Gastroesophageal sphincter (tissue), 4 donors: ENCODE measurements around the gene FOXN1. TPM values are rescaled to one million over a fixed set of nuclear protein-coding genes. Genes with fewer than 3 reads are reported as not detected.
A peak's percentile ranks its signal among the peaks of the same experiment; 100 is the strongest.

ENCODE experiments used
- ATAC-seq: fragments of 150-250 bp; one replicate; pipeline ENCODE4 v1.9.1; 2016; ENCODE audit warnings: mild to moderate bottlenecking, moderate library complexity
- H3K27ac ChIP-seq, 4 donors: fragments of 200-600 bp; sonication (generic) in 3 of 4; 1 replicate in 3 of 4; 2 replicates in 1 of 4; pipeline ENCODE4 v1.5.1; 2016 to 2019
- H3K27me3 ChIP-seq: fragments of 200-600 bp; sonication (generic); one replicate; pipeline ENCODE4 v1.5.1; 2019
- H3K36me3 ChIP-seq, 2 donors: fragments of 200-600 bp; sonication (generic); one replicate each; pipeline ENCODE4 v1.5.1; 2019; ENCODE audit warnings: control low read depth in 1 of 2
- H3K4me1 ChIP-seq, 3 donors: fragments of 200-600 bp; sonication (generic); 1 replicate in 2 of 3; 2 replicates in 1 of 3; pipeline ENCODE4 v1.5.1; 2016 to 2019; ENCODE audit warnings: control low read depth in 2 of 3
- H3K4me3 ChIP-seq, 2 donors: fragments of 200-600 bp; sonication (generic); one replicate each; pipeline ENCODE4 v1.5.1; 2019; ENCODE audit warnings: mild to moderate bottlenecking in 1 of 2, moderate library complexity in 1 of 2
- H3K9me3 ChIP-seq, 3 donors: fragments of 200-600 bp; sonication (generic); one replicate each; pipeline ENCODE4 v1.5.1; 2017 to 2019; ENCODE audit warnings: control low read depth in 2 of 3
- CTCF ChIP-seq, 4 experiments: fragments of 200-600 bp in 2 of 4; fragments of 450-650 bp in 2 of 4; sonication (generic) in 1 of 4; IDR thresholded peaks; one replicate each; pipeline ENCODE4 v1.5.1; 2017 to 2019; ENCODE audit warnings: antibody characterized with exemption in 4 of 4, mild to moderate bottlenecking in 2 of 4, moderate library complexity in 2 of 4
- EP300 ChIP-seq: sonication (generic); formaldehyde crosslinking; IDR thresholded peaks from one replicate; pipeline ENCODE4 v1.6.1; 2017; ENCODE audit warnings: antibody characterized with exemption, mild to moderate bottlenecking
- POLR2A ChIP-seq, 2 donors: fragments of 450-650 bp; IDR thresholded peaks; one replicate each; pipeline ENCODE4 v1.6.1; 2017; ENCODE audit warnings: antibody characterized with exemption in 2 of 2, mild to moderate bottlenecking in 2 of 2, moderate library complexity in 1 of 2
- POLR2AphosphoS5 ChIP-seq: sonication (generic); formaldehyde crosslinking; IDR thresholded peaks from one replicate; pipeline ENCODE4 v1.6.1; 2017; ENCODE audit warnings: antibody characterized with exemption
- WGBS, 2 donors: methylation state at CpG; one replicate each; pipeline ENCODE4 v1.1.5; 2018; ENCODE audit warnings: low coverage in 1 of 2; 5-methylcytosine and 5-hydroxymethylcytosine counted together
- total RNA-seq, 4 donors: library from RNA; depleted of rRNA; stranded (reverse); fragments of >200 nt; gene quantifications; one replicate each; pipeline ENCODE4 v1.1.0, GENCODE V29; 2016

FOXN1 gene
- total RNA-seq, 4 donors from 2014 or later, result 0.15 TPM; not detected in 3

- TF ChIP-seq EP300 (no peak), CTCF (IDR thresholded peaks at IDR 0.05) (no peak), POLR2A (IDR thresholded peaks at IDR 0.05) (no peak), POLR2AphosphoS5 (no peak)
- peaks cover 0 to 73% of the 10 kb centered on the region in 2 donors for H3K36me3 ChIP-seq
- 83 to 95% methylated on average over 2 to 3 of the region's 3 CpGs for WGBS, 2 donors
- no peak for ATAC-seq
- no peak overlapping the region for H3K4me3 ChIP-seq
- peaks cover 0 to 15% (median 0%) of the 10 kb centered on the region in 3 donors for H3K4me1 ChIP-seq
- no peaks in the 10 kb centered on the region for H3K9me3 ChIP-seq
- no peaks in the 10 kb centered on the region for H3K27me3 ChIP-seq
- H3K27ac ChIP-seq, result no peak overlapping the region
These were observed 57.3 kb downstream of the FOXN1 start for GRCh38 chr17:28563475-28563874.

GRCh38 chr17:28567604-28568003 is 61.5 kb downstream of the FOXN1 start:
- Histone ChIP-seq H3K27me3 (no peaks in the 10 kb centered on the region), H3K4me3 (no peak overlapping the region), H3K36me3 (peaks cover 0 to 32% of the 10 kb centered on the region in 2 donors), H3K4me1 (peaks cover 0 to 44% (median 9%) of the 10 kb centered on the region in 3 donors), H3K9me3 (no peaks in the 10 kb centered on the region), H3K27ac (no peak overlapping the region)
- no peak for ATAC-seq
- TF ChIP-seq POLR2AphosphoS5 (no peak), EP300 (no peak), POLR2A (IDR thresholded peaks at IDR 0.05) (no peak), CTCF (IDR thresholded peaks at IDR 0.05) (no peak)
- 84 to 87% methylated on average over 3 of the region's 3 CpGs for WGBS, 2 donors

- Histone ChIP-seq H3K9me3 (no peaks in the 10 kb centered on the region), H3K4me1 (peaks cover 0 to 40% (median 9%) of the 10 kb centered on the region in 3 donors), H3K27ac (no peak overlapping the region), H3K27me3 (no peaks in the 10 kb centered on the region), H3K36me3 (peaks cover 0 to 18% of the 10 kb centered on the region in 2 donors), H3K4me3 (no peak overlapping the region)
- 100% methylated on average over 1 of the region's 1 CpG for WGBS, 2 donors
- no peak for ATAC-seq
- no peak for TF ChIP-seq POLR2AphosphoS5
- no peak for TF ChIP-seq CTCF (IDR thresholded peaks at IDR 0.05)
- no peak for TF ChIP-seq EP300
- TF ChIP-seq POLR2A (IDR thresholded peaks at IDR 0.05), result no peak
These were observed 63.3 kb downstream of the FOXN1 start for GRCh38 chr17:28569446-28569845.

GRCh38 chr17:28570716-28571360 is 64.7 kb downstream of the FOXN1 start:
- Histone ChIP-seq H3K27me3 (no peaks in the 10 kb centered on the region), H3K4me1 (peaks cover 0 to 47% (median 10%) of the 10 kb centered on the region in 3 donors), H3K36me3 (peaks cover 0 to 18% of the 10 kb centered on the region in 2 donors), H3K27ac (peak overlapping the region; percentile 65 to 88 (median 85)), H3K4me3 (peak overlapping the region; percentile 74 to 94), H3K9me3 (no peaks in the 10 kb centered on the region)
- no peak for TF ChIP-seq EP300
- no peak for TF ChIP-seq POLR2A (IDR thresholded peaks at IDR 0.05)
- no peak for TF ChIP-seq POLR2AphosphoS5
- no peak for TF ChIP-seq CTCF (IDR thresholded peaks at IDR 0.05)
- 0 to 6% methylated on average over 2 to 3 of the region's 39 CpGs for WGBS, 2 donors
- ATAC-seq, result peak; percentile 5
